Left ventricle myocardium superior (tissue), 1 donor: Measurements from ENCODE around the gene AMACR. TPM values are rescaled to one million over a fixed set of nuclear protein-coding genes. Genes with fewer than 3 reads are reported as not detected.

Source experiments
- ATAC-seq: fragments of 200-7000 bp; cut with Tn5 transposase; one replicate; pipeline ENCODE4 v1.9.1; 2020; ENCODE audit warnings: mild to moderate bottlenecking, moderate library complexity
- DNase-seq: peaks from one replicate; pipeline ENCODE4 v3.0.0-alpha.2; 2020
- intact Hi-C: fragments of 100-400 bp; cut with micrococcal nuclease; formaldehyde crosslinking; loops from one replicate; pipeline ENCODE4 v1.11.0; 2022
- long read RNA-seq: library from polyadenylated mRNA; unstranded; transcript quantifications from one replicate; pipeline ENCODE4 v2.0.0, GENCODE V29; 2021
- total RNA-seq: library from RNA; stranded (reverse); fragmentation: NEBNext Ultra II Directional; extraction: Animal tissue kit (Norgen Biotek cat#: 25700); gene quantifications from one replicate; pipeline ENCODE4 v1.2.1, GENCODE V29; 2021
- donor health status: DM: no; HTN: yes; CAD: no; lungs with severe emphysema.

The AMACR gene
- total RNA-seq = 6.5 TPM
- long read RNA-seq, full-length matches to known transcripts = 10 of 10 reads
- long read RNA-seq, partial matches to known transcripts = 0 of 10 reads
- long read RNA-seq, other reads (novel, unspliced or antisense) = 0 of 10 reads

DNA sequence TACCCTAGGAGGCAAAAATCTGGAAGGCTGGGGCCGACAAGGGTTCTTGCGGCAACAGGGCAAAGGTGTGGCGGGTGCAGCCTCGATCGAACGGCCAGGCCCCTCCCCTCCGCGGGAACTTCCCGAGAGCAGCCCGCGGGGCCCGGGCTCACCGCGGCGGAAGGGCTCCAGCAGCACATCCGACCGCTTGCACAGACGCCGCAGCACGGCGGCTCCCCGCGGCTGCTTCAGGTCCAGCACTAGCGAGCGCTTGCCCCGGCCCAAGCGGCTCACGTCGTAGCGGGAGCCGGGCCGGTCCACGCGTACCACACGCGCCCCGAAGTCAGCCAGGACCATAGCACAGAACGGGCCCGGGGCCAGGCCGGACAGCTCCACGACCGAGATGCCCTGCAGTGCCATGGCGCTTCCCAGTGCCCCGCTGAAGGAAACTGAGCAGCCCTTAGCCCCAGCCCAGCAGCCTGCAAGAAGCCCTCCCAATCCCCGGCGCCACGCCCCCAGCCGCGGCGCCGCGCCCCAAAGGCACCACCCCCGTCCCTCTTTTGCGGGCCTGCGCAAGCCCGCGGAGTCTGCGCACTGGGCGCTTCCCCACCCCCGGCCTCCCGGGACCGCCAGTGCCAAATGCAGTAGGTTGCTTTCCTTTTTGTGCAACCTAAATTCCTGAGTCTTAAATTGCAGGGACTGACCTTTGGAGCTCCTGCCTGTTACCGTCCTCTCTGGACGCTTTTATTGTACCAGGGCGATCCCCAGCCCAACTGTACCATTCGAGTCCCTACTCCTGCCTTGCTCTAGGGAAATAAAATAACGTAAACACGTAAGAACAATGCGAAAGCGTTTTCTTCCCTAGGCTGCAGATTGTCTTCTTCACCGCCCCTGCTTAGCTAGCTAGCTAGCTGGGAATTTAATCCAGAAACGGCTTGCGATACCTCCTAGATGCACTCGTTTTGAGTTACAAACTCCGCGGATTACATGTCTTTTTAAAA, at the start of gene AMACR:
Gene AMACR (minus strand): TSS at position 430 of the 980 bp plus-strand sequence. CDS start 31 bp downstream, at position 399.
- ATAC-seq = peak; percentile 99
- DNase-seq = peak; percentile 97
- intact Hi-C loops = no loop called here

DNA sequence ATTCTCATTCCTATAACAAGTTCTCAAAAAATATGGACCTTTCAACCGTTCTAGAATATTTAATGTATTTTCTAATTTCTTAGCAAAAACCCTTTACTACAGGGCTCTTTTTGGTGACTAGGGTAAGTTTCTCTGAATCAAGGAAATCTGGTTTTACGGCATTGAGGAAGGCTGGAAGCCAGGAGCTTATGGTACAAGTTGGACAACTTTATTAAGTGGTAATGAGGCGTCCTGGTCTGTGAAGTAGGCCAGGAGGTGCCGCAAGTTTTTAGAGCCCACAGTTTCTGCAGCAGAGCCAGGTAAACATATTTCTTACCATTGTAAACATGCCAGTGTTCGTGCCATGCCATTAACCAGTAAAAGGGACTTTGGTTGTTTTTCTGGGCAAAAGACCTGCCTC, 49.7 kb upstream of the AMACR start:
- intact Hi-C loops = no loop called here
- ATAC-seq (no peak), DNase-seq (no peak)

DNA sequence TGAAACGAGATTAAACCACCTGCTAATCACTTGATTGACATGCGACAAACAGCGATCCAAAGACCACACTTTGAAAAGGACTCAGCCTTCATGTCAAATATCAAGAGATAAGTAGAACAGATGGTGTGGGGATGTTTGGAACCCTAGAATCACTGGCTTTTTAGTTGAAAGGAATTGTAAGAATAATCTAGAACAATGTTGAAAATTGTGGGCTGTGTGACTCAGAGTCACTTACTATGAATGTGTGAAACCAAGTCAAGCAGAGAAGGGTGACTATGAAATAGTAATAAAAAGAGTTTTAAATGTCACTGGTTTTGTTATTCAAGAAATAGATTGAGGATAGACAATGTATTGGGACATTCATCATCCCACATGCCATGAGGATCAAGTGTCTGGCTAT, 49.3 kb upstream of the AMACR start:
- no peak for DNase-seq
- no peak for ATAC-seq
- intact Hi-C loops = no loop called here

DNA sequence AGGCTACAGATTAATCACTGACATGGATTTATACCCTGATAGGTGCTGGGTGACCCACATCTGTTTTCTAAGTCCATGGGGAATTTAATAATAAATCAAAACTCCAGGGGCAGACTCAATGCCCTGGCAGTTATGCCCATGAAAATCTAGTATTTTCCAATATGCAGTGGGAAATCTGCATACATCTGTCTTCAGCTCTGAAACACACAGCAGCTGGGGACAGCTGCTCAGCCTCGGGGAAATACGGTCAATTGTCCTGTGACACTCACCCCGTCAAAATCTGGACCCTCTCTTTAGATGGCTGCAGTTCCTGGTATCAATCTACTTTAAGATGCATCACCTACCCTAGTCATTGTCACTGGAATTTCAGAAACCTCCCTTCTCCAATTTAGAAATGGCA, 47.8 kb upstream of the AMACR start:
- DNase-seq = no peak
- ATAC-seq = no peak

DNA sequence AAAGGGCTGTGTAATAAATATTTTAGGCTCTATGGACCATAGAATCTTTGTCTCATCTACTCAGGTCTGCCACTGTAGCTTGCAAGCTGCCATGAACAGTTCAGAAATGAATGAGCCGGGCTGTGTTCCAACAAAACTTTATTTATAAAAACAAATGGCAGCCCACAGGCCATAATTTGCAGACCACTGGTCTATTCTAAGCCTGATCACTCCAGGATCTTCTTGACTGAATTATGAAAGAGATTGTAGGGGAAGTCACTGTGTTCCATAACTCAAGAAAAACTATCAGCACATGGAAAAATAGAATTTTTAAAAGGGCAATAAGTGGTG, 46.5 kb upstream of the AMACR start:
- intact Hi-C loops = no loop called here
- no peak for ATAC-seq

More for the DNA sequence above, 47.8 kb upstream of the AMACR start:
- intact Hi-C loops = no loop called here

DNA sequence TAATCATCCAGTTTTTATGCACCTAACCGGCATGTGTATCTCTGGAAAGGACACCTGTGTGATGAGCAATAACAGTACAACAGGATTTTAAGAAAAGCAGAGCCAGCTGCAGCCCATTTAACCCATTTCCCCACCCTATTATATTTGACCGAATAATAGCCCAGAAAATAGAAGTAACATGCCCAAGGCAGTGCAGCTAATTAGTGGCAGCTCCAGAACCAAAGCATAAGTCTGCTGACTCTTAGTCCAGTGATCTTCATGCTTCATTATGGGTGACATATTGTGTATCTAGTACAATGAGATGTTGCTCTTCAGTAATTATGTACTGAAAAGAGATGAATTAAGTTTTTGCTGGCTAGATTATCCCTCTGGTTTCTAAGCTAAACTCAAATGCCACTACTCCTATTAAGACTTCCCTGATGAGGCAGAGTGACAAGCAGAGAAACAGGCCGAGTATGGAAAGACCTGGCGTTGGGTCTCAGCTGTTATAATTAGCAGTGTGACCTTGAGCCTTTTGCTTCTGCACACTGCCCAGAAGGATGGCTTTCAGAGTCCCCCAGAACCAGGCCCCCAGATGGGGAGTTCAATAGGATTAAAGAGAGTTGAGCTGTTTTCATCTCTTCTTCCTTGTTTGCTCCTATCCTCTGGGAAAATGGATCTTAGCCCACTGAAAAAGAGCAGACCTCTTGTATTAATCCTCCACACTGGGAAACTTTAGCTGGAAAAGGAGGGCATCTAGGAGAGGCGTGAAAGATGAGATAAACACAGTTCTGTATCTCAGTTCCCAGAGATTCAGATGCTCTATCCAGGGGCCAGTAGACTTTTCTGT, 45.9 kb upstream of the AMACR start:
- ATAC-seq (peak; percentile 91), DNase-seq (no peak)
- intact Hi-C loops = no loop called here

More for the DNA sequence above, 46.5 kb upstream of the AMACR start:
- no peak for DNase-seq

DNA sequence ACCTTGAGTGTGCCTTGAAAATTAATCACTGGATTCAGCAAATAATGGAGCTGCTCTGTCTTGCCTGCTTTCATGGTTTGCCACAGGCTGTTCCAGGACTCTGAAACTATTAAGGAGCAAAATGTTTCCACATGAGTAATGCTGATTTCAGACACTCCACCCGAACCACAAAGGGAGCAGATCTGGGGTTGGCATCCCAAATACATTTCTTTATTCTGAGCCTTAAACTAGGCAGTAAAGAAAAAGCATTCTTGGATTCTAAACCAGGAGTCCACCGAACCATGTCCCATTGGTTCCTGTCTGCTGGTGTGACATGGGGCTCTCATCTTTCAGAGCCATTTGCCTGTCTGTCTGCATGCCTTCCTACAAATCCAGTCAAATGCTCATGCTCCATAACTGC, 45.3 kb upstream of the AMACR start:
- intact Hi-C loops = no loop called here

DNA sequence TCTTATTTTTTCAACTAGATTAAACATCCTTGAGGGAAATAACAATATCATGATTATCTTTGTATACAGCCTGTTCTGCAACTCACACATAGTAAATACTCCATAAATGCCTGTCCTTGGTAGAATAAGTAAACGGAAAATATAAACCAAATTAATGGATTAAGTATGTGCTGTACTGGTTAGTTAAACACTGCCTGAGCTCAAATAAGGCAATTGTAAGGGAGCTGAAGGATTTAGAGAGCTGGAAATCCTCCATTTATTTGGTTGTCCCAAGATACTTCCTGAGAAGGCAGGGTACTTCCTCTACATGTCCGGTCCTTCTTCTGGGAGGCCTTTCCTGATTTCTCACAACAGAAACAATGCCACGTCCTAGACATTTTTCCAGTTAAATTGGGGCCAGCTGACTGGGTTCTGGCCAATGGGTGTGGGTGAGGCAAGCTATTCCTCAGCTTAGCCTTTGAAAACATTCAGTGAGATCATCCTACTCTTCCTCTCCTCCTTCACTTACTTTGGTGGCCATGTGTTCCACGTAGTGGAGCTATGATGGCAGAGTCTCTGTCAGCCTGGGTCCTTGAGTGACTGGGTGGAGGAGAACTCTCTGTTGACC, 43.6 kb upstream of the AMACR start:
- intact Hi-C loops = no loop called here
- DNase-seq = no peak
- ATAC-seq = no peak

More for the DNA sequence above, 45.3 kb upstream of the AMACR start:
- DNase-seq = no peak
- peak; percentile 50 for ATAC-seq

DNA sequence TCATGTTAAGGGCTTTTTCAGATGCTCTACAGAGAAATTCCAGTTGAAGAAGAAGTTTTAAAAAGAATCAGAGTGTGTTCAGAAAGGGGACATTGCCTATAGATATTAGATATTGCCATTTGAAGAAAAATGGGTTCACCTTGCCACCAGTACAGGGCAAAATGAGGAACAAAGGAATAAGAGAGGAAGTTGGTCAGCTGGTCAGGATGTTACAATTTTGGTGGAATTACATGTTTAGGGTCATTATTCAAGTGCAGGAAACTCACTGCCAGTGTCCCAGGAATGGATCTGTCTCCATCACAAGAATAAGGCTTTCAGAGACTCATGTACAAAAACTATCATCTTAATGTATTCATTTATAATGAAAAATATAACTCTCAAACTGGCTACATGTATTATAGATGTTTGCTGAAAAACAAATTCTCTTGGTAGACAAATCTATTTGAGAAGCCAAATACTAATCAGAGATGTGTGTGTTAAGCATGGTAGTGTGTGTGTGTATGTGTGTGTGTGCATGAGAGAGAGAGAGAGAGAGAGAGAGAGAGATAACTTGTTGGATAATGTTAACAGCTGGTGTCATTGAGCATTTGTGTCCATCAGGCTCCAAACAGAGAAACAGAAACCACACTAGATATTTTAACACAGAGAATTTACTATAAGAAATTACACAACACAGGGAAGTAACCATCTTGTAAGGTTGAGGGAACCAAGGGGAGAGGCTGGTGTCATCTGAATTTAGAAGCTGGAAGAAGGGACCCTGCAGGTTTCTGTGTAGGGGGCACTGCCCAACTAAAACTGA, 40.1 kb upstream of the AMACR start:
- intact Hi-C loops = no loop called here
- ATAC-seq = no peak
- no peak for DNase-seq

DNA sequence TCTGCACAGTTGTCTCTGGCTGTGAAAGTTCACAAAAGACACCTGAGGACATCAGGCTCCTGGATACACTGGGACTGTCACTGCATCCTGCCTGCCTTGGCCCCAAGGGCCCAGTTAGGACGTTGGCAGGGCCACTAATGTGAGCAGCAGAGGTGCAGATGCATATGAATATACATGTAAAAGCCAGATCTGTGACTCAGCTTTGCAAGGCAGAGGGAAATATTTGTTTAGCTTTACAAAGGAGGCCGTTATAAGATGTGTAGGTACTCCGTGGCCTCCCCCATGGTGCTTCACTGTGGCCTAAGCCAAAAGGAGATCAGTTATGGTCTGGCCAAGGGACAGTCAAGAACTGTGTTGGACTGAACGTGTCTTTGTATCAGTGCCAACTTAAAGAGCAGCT, 39.3 kb upstream of the AMACR start:
- ATAC-seq = no peak
- intact Hi-C loops = no loop called here

DNA sequence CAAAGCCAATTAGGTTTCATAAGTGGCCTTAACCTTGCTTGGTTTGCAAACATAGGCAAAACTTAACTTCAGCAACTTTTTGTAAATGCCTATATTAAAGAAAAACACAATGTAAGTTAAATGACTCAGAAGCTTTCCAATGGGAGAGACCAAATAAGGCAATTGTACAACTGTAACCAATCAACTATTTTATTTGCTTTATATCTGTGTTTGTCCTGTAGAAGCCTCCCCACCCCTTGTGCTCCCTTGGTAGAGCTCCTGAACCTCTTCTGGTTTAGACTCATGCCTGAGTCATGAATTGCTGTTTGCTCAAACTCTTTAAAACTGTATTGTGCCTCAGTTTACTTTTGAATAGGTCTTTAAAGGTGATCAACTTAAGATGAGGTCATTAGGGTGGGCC, 38.1 kb upstream of the AMACR start:
- ATAC-seq (no peak), DNase-seq (no peak)
- intact Hi-C loops = no loop called here

More for the DNA sequence above, 39.3 kb upstream of the AMACR start:
- DNase-seq = no peak

DNA sequence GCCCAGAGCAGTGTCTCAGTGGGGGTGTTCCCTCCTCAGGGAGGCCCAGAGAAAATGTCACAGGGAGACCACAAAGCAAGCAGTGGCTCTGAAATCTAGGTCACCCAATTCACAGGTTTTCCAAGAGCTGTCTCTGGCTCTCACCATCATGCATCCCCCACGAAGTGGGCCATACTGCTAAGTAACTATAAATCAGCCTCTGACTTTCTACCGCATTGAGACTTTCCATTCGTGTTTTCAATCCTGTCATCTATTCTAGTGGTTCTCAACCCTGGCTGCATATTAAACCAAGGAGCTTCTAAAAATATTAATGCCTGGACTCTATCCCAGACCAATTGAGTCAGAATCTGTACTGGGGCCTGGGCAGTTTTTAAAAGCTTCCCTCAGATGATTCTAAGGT, 37.2 kb upstream of the AMACR start:
- peak; percentile 86 for ATAC-seq
- intact Hi-C loops = no loop called here
- DNase-seq = no peak

DNA sequence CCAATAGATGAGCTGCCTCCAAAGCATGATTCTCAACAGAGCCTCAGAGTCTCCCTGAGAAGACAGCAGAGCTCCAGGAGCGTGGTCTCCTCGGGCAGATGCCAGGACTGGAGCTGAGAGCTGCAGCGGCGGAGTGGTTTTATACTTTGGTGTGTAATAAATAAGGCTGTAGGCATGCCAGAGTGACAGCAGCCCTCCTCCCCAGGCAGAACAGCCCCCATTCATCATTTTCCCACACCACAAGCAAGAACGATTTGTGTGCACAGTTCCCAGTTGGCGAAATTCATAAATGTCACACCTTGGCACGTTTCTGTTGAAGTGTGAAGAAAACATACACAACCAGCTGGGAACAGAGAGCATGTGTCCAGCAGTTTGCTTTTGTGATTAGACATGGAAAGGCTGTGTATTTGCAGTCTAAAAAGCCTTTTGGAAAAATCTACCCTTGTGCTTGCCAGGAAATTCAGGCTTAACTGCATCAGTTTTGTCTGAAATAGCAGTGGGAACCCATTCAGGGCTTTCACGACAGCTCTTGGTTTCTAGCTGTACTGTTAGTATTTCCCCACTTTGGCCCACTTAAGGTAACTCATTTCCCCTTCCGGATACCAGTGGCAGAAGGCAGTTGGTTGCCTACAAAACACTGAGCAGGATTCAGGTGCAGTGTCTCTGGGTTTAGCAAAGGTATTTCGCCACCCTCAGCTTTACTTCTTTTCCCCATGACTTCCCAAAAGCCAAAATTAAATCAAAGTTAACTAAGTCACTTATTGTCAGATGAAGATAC, 35.4 kb upstream of the AMACR start, which contains the start of gene C1QTNF3:
Gene C1QTNF3 (minus strand): TSS at position 115 of the 778 bp plus-strand sequence. CDS start 88 bp downstream, at position 27.
- intact Hi-C loops = no loop called here
- DNase-seq (peak; percentile 32), ATAC-seq (peak; percentile 41)

DNA sequence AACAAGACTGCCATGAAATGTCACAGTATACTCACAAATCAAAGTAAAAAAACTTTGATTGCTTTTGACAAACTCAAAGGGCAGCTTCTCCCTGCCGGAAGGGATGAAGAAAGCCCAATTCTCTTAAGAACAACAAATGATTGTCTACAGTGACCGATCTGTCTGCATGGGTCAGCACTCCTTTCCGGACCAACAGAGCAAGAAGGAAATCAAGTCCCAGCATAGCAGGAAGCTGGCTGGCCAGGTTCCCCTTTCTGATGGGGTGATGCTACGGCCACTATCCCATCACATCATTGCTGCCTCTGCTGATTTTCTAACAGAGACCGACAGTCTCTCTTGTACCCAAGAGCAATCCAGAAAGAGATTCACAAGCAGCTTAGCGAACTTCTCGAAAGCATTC, 34.5 kb upstream of the AMACR start:
- intact Hi-C loops = no loop called here
- peak; percentile 58 for ATAC-seq
- DNase-seq = peak; percentile 45

DNA sequence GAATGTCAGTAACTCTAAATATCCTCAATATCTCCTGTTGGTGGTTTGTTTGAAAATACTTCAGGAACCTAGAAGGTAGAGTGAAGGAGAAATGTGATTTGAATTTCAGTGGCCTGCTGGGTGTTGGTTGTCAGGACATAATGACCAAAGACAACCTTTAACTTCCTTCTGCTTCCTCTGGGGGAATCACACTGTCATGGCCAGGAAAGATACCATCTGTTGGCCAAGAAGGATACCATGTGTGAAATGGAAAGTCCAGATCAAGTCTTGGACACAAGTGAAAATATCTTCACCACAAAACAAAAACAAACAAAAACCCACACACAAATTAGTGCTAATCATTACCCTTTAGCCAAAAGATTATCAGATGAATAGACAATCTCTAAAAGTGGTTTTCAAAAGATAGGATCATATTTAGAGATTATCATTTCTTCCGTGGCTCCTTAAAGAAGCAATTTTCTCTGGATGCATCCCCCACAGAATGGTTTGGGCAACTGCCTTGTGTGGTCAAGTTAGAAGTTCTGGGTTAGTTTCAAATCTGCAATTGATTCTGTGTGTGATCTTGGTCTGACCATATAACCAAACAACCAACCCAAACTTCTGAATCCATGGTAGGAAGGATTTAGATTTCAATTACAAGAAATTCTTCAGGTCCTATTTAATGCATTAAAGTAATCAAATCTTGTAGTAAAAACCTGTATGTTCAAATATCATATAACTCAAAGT, 33.6 kb upstream of the AMACR start:
- ATAC-seq = no peak
- DNase-seq = no peak
- intact Hi-C loops = no loop called here

DNA sequence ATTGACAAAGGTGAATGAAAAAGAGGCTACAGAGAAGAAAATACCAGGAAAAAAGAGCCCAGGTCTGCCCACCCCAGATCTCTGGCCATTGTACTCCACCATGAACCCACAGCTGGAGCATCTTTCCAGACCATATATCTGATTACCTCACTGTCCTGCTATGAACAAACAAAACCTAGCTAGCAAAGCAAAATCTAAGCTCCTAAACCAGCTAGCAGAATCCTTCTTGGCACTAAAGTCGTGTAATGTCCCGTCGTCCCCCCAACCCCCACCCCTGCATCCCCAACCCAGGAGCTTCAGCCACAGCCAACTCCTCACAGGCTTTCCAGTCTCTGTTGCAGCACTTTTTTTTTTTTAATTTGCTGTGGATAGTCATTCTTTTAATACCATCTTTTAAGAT, 32.6 kb upstream of the AMACR start:
- ATAC-seq (no peak), DNase-seq (no peak)
- intact Hi-C loops = no loop called here
